Astrocyte (in vitro differentiated cells and primary cell): ENCODE measurements around the gene CNNM2. TPM values are rescaled to one million over a fixed set of nuclear protein-coding genes. Genes with fewer than 3 reads are reported as not detected.

ENCODE experiments used
- DNase-seq: peaks from one replicate; pipeline ENCODE4 v3.0.0-alpha.2; 2010; ENCODE audit warnings: low read depth
- FAIRE-seq: peaks from 2 replicates; lab custom pipeline; 2011; peaks lifted over from hg19 to GRCh38; lab: Jason Lieb, UNC
- H2AFZ ChIP-seq: 2 replicates; pipeline ENCODE4 v1.6.0; 2012; ENCODE audit warnings: low read depth, low read length, inconsistent platforms
- H3K27ac ChIP-seq: 2 replicates; pipeline ENCODE4 v1.5.1; 2011; ENCODE audit warnings: low read depth, low read length, inconsistent platforms
- H3K27me3 ChIP-seq: 2 replicates; pipeline ENCODE4 v1.6.0; 2011; ENCODE audit warnings: low read length, inconsistent platforms; ENCODE audit not compliant: insufficient read depth
- H3K36me3 ChIP-seq: 2 replicates; pipeline ENCODE4 v1.5.1; 2011; ENCODE audit warnings: low read length, inconsistent platforms; ENCODE audit not compliant: insufficient read depth
- H3K4me1 ChIP-seq: 2 replicates; pipeline ENCODE4 v1.5.1; 2011; ENCODE audit warnings: low read length, inconsistent platforms; ENCODE audit not compliant: insufficient read depth
- H3K4me2 ChIP-seq: 2 replicates; pipeline ENCODE4 v1.6.0; 2012; ENCODE audit warnings: low read length, inconsistent platforms
- H3K4me3 ChIP-seq: 2 replicates; pipeline ENCODE4 v1.5.1; 2011; ENCODE audit warnings: low read depth, mild to moderate bottlenecking, low read length, inconsistent platforms; ENCODE audit not compliant: insufficient read depth
- H3K79me2 ChIP-seq: 2 replicates; pipeline ENCODE4 v1.6.0; 2012; ENCODE audit warnings: mild to moderate bottlenecking, low read length, inconsistent platforms; ENCODE audit not compliant: insufficient read depth
- H3K9ac ChIP-seq: 2 replicates; pipeline ENCODE4 v1.6.0; 2012; ENCODE audit warnings: mild to moderate bottlenecking, low read length, inconsistent platforms
- H3K9me3 ChIP-seq: 2 replicates; pipeline ENCODE4 v1.5.1; 2012; ENCODE audit warnings: low read depth, mild to moderate bottlenecking, low read length, inconsistent platforms; ENCODE audit not compliant: insufficient read depth
- H4K20me1 ChIP-seq: 2 replicates; pipeline ENCODE4 v1.6.0; 2012; ENCODE audit warnings: low read length, inconsistent platforms; ENCODE audit not compliant: insufficient read depth
- H3K27ac Mint-ChIP-seq: one replicate; pipeline ENCODE4 v1.8.0; 2021; ENCODE audit warnings: mild to moderate bottlenecking, mixed read lengths; ENCODE audit not compliant: unreplicated experiment
- H3K27me3 Mint-ChIP-seq: one replicate; pipeline ENCODE4 v1.8.0; 2021; ENCODE audit warnings: low read depth, mixed read lengths; ENCODE audit not compliant: unreplicated experiment
- H3K36me3 Mint-ChIP-seq: one replicate; pipeline ENCODE4 v1.8.0; 2021; ENCODE audit warnings: low read depth, mixed read lengths; ENCODE audit not compliant: unreplicated experiment
- H3K4me1 Mint-ChIP-seq: one replicate; pipeline ENCODE4 v1.8.0; 2021; ENCODE audit warnings: low read depth, mixed read lengths; ENCODE audit not compliant: unreplicated experiment
- H3K4me3 Mint-ChIP-seq: one replicate; pipeline ENCODE4 v1.8.0; 2021; ENCODE audit warnings: mild to moderate bottlenecking, moderate library complexity, mixed read lengths; ENCODE audit not compliant: unreplicated experiment
- H3K9me3 Mint-ChIP-seq: one replicate; pipeline ENCODE4 v1.8.0; 2021; ENCODE audit warnings: mild to moderate bottlenecking, mixed read lengths; ENCODE audit not compliant: unreplicated experiment
- CTCF ChIP-seq: IDR thresholded peaks from 2 replicates; pipeline ENCODE4 v1.5.1; 2011; ENCODE audit warnings: low read depth, mild to moderate bottlenecking, inconsistent platforms, low read length, moderate library complexity; ENCODE audit not compliant: insufficient read depth
- EZH2 ChIP-seq: IDR thresholded peaks from 2 replicates; pipeline ENCODE4 v1.6.1; 2012; ENCODE audit warnings: mild to moderate bottlenecking, low read length, inconsistent platforms; ENCODE audit not compliant: insufficient read depth
- total RNA-seq: library from RNA; stranded (reverse); gene quantifications from 2 replicates; pipeline ENCODE4 v1.2.1, GENCODE V29; 2021

Gene CNNM2
- total RNA-seq, 1 donor from 2014 or later: 9.9 TPM

- FAIRE-seq (peak; percentile 54), DNase-seq (no peak)
- Mint-ChIP-seq H3K4me1 (peaks cover 19% of the 10 kb centered on the region), H3K4me3 (no peak overlapping the region), H3K36me3 (peaks cover 4% of the 10 kb centered on the region), H3K9me3 (no peaks in the 10 kb centered on the region), H3K27me3 (no peaks in the 10 kb centered on the region), H3K27ac (no peak overlapping the region)
- H3K79me2 ChIP-seq: no peaks in the 10 kb centered on the region
- H3K27me3 ChIP-seq: no peaks in the 10 kb centered on the region
- TF ChIP-seq CTCF (no peak), EZH2 (no peak)
- no peak overlapping the region for H2AFZ ChIP-seq
- no peak overlapping the region for H3K4me3 ChIP-seq
- H3K9ac ChIP-seq: no peak overlapping the region
- no peaks in the 10 kb centered on the region for H4K20me1 ChIP-seq
- H3K4me2 ChIP-seq: no peak overlapping the region
- H3K27ac ChIP-seq: no peak overlapping the region
- H3K36me3 ChIP-seq: no peaks in the 10 kb centered on the region
- H3K4me1 ChIP-seq: peaks cover 12% of the 10 kb centered on the region
- H3K9me3 ChIP-seq: no peaks in the 10 kb centered on the region
Observed at GRCh38 chr10:103047381-103047780, 129.3 kb downstream of the CNNM2 start.

GRCh38 chr10:103049237-103049636, 131.1 kb downstream of the CNNM2 start:
- Mint-ChIP-seq H3K36me3 (peaks cover 4% of the 10 kb centered on the region), H3K27ac (no peak overlapping the region), H3K4me3 (no peak overlapping the region), H3K9me3 (no peaks in the 10 kb centered on the region), H3K27me3 (no peaks in the 10 kb centered on the region), H3K4me1 (peaks cover 21% of the 10 kb centered on the region)
- no peak overlapping the region for H2AFZ ChIP-seq
- no peaks in the 10 kb centered on the region for H4K20me1 ChIP-seq
- H3K27ac ChIP-seq: no peak overlapping the region
- H3K4me2 ChIP-seq: no peak overlapping the region
- FAIRE-seq: no peak
- TF ChIP-seq CTCF (no peak), EZH2 (no peak)
- peaks cover 12% of the 10 kb centered on the region for H3K4me1 ChIP-seq
- H3K27me3 ChIP-seq: no peaks in the 10 kb centered on the region
- H3K4me3 ChIP-seq: no peak overlapping the region
- no peaks in the 10 kb centered on the region for H3K9me3 ChIP-seq
- no peaks in the 10 kb centered on the region for H3K79me2 ChIP-seq
- H3K36me3 ChIP-seq: no peaks in the 10 kb centered on the region
- DNase-seq: no peak
- H3K9ac ChIP-seq: no peak overlapping the region

GRCh38 chr10:103053659-103054581, 135.8 kb downstream of the CNNM2 start:
- TF ChIP-seq CTCF (peak; percentile 30), EZH2 (no peak)
- H3K27ac Mint-ChIP-seq: peak overlapping the region; percentile 73
- H3K4me1 Mint-ChIP-seq: peaks cover 7% of the 10 kb centered on the region
- H3K9me3 ChIP-seq: no peaks in the 10 kb centered on the region
- H3K79me2 ChIP-seq: no peaks in the 10 kb centered on the region
- H3K4me1 ChIP-seq: no peaks in the 10 kb centered on the region
- no peaks in the 10 kb centered on the region for H3K9me3 Mint-ChIP-seq
- peak overlapping the region; percentile 76 for H3K4me2 ChIP-seq
- no peaks in the 10 kb centered on the region for H3K27me3 ChIP-seq
- peak; percentile 89 for FAIRE-seq
- H3K36me3 ChIP-seq: no peaks in the 10 kb centered on the region
- DNase-seq: peak; percentile 75
- peaks cover 6% of the 10 kb centered on the region for H3K36me3 Mint-ChIP-seq
- H3K4me3 Mint-ChIP-seq: peak overlapping the region; percentile 74
- peak overlapping the region; percentile 42 for H2AFZ ChIP-seq
- H3K27ac ChIP-seq: no peak overlapping the region
- no peaks in the 10 kb centered on the region for H3K27me3 Mint-ChIP-seq
- peak overlapping the region; percentile 26 for H3K4me3 ChIP-seq
- H4K20me1 ChIP-seq: no peaks in the 10 kb centered on the region
- H3K9ac ChIP-seq: peak overlapping the region; percentile 46
